Fibroblast of pulmonary artery (primary cell): ENCODE data around the gene CMTR2.

Experiments used
- DNase-seq: peaks from one replicate; pipeline ENCODE4 v3.0.0-alpha.2; 2010; ENCODE audit warnings: low read depth
- H3K4me3 ChIP-seq: replicated peaks from 2 replicates; pipeline ENCODE4 v1.5.1; 2011; ENCODE audit warnings: low read depth, mild to moderate bottlenecking, control low read depth, low read length, moderate library complexity
- CTCF ChIP-seq: IDR thresholded peaks from 2 replicates; pipeline ENCODE4 v1.5.1; 2011; ENCODE audit warnings: mild to moderate bottlenecking, control low read depth, low read length, inconsistent platforms; ENCODE audit errors: missing control alignments

The CMTR2 gene, protein sequence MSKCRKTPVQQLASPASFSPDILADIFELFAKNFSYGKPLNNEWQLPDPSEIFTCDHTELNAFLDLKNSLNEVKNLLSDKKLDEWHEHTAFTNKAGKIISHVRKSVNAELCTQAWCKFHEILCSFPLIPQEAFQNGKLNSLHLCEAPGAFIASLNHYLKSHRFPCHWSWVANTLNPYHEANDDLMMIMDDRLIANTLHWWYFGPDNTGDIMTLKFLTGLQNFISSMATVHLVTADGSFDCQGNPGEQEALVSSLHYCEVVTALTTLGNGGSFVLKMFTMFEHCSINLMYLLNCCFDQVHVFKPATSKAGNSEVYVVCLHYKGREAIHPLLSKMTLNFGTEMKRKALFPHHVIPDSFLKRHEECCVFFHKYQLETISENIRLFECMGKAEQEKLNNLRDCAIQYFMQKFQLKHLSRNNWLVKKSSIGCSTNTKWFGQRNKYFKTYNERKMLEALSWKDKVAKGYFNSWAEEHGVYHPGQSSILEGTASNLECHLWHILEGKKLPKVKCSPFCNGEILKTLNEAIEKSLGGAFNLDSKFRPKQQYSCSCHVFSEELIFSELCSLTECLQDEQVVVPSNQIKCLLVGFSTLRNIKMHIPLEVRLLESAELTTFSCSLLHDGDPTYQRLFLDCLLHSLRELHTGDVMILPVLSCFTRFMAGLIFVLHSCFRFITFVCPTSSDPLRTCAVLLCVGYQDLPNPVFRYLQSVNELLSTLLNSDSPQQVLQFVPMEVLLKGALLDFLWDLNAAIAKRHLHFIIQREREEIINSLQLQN

DNA sequence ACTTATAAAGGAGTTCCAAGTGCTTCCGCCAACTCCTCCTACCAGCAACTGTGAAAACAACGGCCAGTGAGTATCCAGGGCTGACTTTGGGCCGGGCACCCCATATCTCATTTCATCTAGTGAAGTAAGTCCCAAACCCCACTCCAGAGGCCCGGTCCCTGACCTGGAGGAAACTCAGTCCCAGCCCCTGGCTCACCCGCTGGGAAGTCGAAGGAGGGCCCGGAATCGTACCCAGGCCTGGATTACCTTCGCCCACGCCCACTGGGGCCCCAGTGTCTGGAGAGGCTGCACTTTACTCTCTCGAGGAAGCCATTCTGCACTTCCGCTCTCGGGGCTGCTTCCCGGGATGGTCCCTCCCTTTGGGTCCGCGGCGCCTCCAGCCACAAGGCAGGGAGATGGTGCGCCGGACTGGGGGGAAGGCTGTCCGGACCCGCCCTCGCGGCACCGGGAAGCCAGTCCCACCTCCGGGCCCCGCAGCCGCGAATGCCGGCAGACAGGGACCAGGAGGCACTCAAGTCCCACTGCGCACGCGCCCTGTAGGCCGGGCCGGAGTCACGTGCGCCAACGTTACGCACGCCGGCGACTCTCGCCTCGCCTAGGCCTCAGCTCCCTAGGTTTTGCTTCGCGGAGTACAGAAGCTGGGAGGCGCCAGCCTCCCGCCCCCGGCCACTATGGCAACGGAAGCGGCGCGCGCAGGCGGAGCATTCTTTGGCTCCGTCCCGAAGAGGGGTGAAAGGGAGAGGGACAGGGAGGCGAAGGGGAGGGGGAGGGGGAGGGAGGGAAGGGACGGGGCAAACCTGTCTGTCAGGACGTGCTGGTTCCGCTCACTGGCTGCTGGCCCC is at the start of gene CMTR2:
TSS of gene CMTR2 (minus strand) at position 513 of the 842 bp plus-strand sequence. CDS start 3,482 bp downstream, outside the sequence.
- peak; percentile 98 for DNase-seq
- H3K4me3 ChIP-seq, result peak within 1 kb of the TSS; percentile 85
- peak; percentile 3 for TF ChIP-seq CTCF

GRCh38 chr16:71338632-71339031 is 49.4 kb upstream of the CMTR2 start:
- no peak for TF ChIP-seq CTCF
- H3K4me3 ChIP-seq, result no peak overlapping the region
- no peak for DNase-seq

DNA sequence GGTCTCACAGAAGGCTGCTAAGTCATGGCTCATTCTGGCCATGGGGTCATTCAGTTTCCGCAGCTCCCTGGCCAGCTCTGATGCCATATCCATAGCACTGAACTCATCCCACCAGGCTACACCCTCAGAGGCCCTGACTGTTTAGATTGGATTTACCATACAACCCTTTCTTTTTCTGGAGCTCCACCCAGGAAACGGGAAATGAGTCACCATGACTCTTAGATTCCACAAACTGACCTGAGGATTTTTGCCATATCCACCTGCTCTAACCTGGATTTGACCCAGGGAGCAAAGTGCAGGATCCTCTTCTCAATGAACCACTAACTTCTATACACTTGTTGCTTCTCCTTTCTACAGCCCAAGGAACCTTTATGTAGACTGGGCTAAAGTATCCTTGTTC is 49.0 kb upstream of the CMTR2 start:
- no peak for DNase-seq
- no peak for TF ChIP-seq CTCF
- H3K4me3 ChIP-seq, result no peak overlapping the region

DNA sequence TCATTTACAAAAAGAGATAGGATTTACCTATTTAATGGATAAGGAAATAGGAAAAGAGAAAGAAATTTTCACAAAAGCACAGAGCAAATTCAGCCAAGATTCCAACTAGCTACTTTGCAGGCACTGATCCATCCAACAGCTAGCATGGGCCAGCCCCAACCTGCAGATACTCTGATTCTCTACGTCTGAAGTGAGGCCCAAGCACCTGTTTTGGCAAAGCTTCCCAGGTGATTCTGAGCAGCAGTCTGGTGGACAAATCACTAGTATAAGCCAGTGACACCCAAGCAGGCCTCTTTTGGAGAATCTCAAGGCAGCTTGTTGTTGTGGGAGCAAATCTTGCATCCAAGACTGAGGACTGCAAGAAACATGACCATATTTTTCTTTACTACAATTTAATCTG is 48.4 kb upstream of the CMTR2 start:
- no peak for DNase-seq
- TF ChIP-seq CTCF, result no peak
- H3K4me3 ChIP-seq, result no peak overlapping the region

- no peak for DNase-seq
- H3K4me3 ChIP-seq, result no peak overlapping the region
- TF ChIP-seq CTCF, result no peak
Measured at GRCh38 chr16:71328151-71328550, 38.9 kb upstream of the CMTR2 start.

DNA sequence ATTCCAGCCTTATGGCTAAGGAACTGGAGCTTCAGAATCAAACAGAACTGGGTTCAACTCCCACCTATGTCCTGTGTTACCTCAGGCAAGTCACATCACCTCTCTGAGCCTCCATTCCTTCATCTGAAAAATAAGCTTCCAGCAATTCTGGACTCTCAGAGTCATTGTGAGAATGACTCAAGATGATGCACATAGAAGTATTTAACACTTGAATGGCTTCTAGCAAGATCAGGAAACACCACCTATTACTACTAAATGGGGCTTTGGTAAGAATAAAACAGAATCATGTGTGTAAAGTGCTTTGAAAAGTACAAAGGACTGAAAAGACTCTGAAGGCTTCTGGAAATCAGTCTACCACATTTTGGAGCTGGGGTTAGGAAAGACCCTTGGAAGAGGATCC is 38.5 kb upstream of the CMTR2 start:
- TF ChIP-seq CTCF, result no peak
- no peak overlapping the region for H3K4me3 ChIP-seq
- no peak for DNase-seq
